Ishikawa (cell line): ENCODE measurements around the gene OR10A3.

ENCODE experiments used
- CEBPB ChIP-seq: IDR thresholded peaks from 2 replicates; pipeline ENCODE4 v1.6.1; 2012
- TEAD4 ChIP-seq: IDR thresholded peaks from 2 replicates; pipeline ENCODE4 v1.6.1; 2012
- TF ChIP-seq, protein P1 (sequence below): IDR thresholded peaks from 2 replicates; pipeline ENCODE4 v1.6.1; 2012; ENCODE audit warnings: low read depth, mild to moderate bottlenecking

DNA sequence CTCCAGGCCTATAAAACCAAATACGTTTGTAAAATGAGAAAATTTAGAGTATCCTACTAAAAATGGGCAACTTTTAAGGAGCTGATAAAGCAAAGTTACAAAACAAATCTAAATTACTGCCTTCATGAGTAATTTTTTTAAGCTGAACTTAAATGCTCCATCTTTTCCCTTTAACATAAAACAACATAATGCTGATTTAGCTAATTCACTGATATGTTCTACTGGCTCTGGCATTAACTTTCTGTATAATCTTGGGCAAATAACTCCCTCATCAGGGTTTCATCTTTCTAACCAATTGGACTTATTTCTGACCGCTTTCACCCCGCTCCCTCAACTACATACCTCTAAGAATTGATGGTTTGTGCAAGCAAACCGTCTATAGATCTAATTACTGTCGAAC, 362 bp downstream of the OR10A3 start:
- TF ChIP-seq CEBPB (no peak), TEAD4 (no peak)
- TF ChIP-seq, protein P1, sequence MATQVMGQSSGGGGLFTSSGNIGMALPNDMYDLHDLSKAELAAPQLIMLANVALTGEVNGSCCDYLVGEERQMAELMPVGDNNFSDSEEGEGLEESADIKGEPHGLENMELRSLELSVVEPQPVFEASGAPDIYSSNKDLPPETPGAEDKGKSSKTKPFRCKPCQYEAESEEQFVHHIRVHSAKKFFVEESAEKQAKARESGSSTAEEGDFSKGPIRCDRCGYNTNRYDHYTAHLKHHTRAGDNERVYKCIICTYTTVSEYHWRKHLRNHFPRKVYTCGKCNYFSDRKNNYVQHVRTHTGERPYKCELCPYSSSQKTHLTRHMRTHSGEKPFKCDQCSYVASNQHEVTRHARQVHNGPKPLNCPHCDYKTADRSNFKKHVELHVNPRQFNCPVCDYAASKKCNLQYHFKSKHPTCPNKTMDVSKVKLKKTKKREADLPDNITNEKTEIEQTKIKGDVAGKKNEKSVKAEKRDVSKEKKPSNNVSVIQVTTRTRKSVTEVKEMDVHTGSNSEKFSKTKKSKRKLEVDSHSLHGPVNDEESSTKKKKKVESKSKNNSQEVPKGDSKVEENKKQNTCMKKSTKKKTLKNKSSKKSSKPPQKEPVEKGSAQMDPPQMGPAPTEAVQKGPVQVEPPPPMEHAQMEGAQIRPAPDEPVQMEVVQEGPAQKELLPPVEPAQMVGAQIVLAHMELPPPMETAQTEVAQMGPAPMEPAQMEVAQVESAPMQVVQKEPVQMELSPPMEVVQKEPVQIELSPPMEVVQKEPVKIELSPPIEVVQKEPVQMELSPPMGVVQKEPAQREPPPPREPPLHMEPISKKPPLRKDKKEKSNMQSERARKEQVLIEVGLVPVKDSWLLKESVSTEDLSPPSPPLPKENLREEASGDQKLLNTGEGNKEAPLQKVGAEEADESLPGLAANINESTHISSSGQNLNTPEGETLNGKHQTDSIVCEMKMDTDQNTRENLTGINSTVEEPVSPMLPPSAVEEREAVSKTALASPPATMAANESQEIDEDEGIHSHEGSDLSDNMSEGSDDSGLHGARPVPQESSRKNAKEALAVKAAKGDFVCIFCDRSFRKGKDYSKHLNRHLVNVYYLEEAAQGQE: no peak
